ENCODE results near the gene BEST1. TPM values are rescaled to one million over a fixed set of nuclear protein-coding genes. Genes with fewer than 3 reads are reported as not detected.

BEST1 gene
- total RNA-seq, 2 experiments from 2014 or later = 1.9 to 3.1 TPM

DNA sequence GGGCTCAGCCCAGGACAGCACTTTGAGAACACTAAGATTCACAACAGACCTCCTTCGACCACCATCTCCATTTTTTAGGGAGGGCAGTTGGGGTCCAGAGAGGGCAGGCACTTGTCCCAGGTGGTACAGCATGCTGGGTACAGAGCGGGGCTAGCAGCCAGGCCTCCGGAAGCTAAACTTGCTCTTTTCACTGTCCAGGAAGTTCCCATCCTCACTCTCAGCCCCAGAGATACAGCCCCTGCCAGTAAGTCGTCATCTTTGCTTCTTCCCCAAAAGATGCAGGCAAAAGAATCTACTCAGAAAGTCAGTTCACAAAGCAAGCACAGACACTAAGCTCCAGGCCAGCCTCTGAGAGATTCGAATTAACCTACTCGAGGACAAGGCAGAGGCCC lies 26.1 kb upstream of the BEST1 start:
- no peak overlapping the region for H3K27ac ChIP-seq (ENCODE audit: low read depth, low read length, poor library complexity, severe bottlenecking)
- ChIA-PET POLR2A (no interaction called here), CTCF (ENCODE audit: unreplicated experiment) (no interaction called here)
- TF ChIP-seq, protein P1, sequence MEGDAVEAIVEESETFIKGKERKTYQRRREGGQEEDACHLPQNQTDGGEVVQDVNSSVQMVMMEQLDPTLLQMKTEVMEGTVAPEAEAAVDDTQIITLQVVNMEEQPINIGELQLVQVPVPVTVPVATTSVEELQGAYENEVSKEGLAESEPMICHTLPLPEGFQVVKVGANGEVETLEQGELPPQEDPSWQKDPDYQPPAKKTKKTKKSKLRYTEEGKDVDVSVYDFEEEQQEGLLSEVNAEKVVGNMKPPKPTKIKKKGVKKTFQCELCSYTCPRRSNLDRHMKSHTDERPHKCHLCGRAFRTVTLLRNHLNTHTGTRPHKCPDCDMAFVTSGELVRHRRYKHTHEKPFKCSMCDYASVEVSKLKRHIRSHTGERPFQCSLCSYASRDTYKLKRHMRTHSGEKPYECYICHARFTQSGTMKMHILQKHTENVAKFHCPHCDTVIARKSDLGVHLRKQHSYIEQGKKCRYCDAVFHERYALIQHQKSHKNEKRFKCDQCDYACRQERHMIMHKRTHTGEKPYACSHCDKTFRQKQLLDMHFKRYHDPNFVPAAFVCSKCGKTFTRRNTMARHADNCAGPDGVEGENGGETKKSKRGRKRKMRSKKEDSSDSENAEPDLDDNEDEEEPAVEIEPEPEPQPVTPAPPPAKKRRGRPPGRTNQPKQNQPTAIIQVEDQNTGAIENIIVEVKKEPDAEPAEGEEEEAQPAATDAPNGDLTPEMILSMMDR (conservative IDR thresholded peaks at IDR 0.05; ENCODE audit: low read length) = no peak
- TF ChIP-seq EZH2phosphoT487 (IDR thresholded peaks at IDR 0.05; ENCODE audit: borderline replicate concordance, low read depth, low read length) = no peak
- H3K79me2 ChIP-seq (ENCODE audit: insufficient read depth, low read depth, low read length) = no peaks in the 10 kb centered on the region
- H3K9me2 ChIP-seq (ENCODE audit: insufficient read depth, low read length) = no peaks in the 10 kb centered on the region
- no peaks in the 10 kb centered on the region for H3K9me3 ChIP-seq (ENCODE audit: low read length)
- no peak overlapping the region for H3K4me2 ChIP-seq (ENCODE audit: low read length)
- H4K20me1 ChIP-seq (ENCODE audit: insufficient read depth, low read length) = no peaks in the 10 kb centered on the region
- H3K36me3 ChIP-seq (ENCODE audit: insufficient read depth, low read length) = no peaks in the 10 kb centered on the region
- no peak overlapping the region for H2AFZ ChIP-seq (ENCODE audit: low read length)
- no peak for DNase-seq (ENCODE audit: low spot score)
- BruUV-seq (replicated peaks) = no TSS peak
- H3K4me1 ChIP-seq (ENCODE audit: insufficient read depth, low read length, poor library complexity, severe bottlenecking) = peaks cover 8% of the 10 kb centered on the region
- no peak overlapping the region for H3K4me3 ChIP-seq (ENCODE audit: low read depth, low read length, poor library complexity, severe bottlenecking)
- intact Hi-C loops (cut with micrococcal nuclease; ENCODE audit: unreplicated experiment) = no loop called here

GRCh38 chr11:61925736-61926135 lies 24.4 kb upstream of the BEST1 start:
- Histone ChIP-seq H3K4me2 (ENCODE audit: low read length) (no peak overlapping the region), H3K79me2 (ENCODE audit: insufficient read depth, low read depth, low read length) (no peaks in the 10 kb centered on the region), H2AFZ (ENCODE audit: low read length) (no peak overlapping the region), H3K36me3 (ENCODE audit: insufficient read depth, low read length) (no peaks in the 10 kb centered on the region), H3K4me3 (ENCODE audit: low read depth, low read length, poor library complexity, severe bottlenecking) (no peak overlapping the region), H3K27ac (ENCODE audit: low read depth, low read length, poor library complexity, severe bottlenecking) (no peak overlapping the region), H3K9me3 (ENCODE audit: low read length) (no peaks in the 10 kb centered on the region), H3K4me1 (ENCODE audit: insufficient read depth, low read length, poor library complexity, severe bottlenecking) (no peaks in the 10 kb centered on the region), H3K9me2 (ENCODE audit: insufficient read depth, low read length) (no peaks in the 10 kb centered on the region), H4K20me1 (ENCODE audit: insufficient read depth, low read length) (no peaks in the 10 kb centered on the region)
- ChIA-PET POLR2A (interaction anchor here (0.6 kb wide), 1 partner anchor 63 kb away, joined by 3 read pairs; no protein-coding TSS in a partner anchor), CTCF (ENCODE audit: unreplicated experiment) (no interaction called here)
- intact Hi-C loops (cut with micrococcal nuclease; ENCODE audit: unreplicated experiment) = no loop called here
- TF ChIP-seq, protein P1 (conservative IDR thresholded peaks at IDR 0.05; ENCODE audit: low read length) = no peak
- DNase-seq (ENCODE audit: low spot score) = no peak
- BruUV-seq (replicated peaks) = no TSS peak

DNA sequence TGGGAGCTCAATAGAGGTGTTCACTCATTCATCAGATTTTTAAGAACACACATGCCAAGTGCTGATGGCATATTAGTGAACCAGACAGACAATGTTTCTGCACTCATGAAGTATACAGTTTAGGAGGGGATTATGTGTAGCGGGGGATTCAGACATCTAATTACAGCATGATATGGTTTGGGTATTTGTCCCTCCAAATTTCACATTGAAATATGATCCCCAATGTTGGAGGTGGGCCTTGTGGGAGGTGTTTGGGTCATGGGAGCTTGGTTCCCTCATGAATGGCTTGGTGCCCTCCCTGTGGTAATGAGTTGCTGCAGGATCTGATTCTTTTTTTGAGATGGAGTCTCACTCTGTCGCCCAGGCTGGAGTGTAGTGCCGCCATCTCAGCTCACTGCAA lies 23.9 kb upstream of the BEST1 start:
- Histone ChIP-seq H2AFZ (ENCODE audit: low read length) (no peak overlapping the region), H3K27ac (ENCODE audit: low read depth, low read length, poor library complexity, severe bottlenecking) (no peak overlapping the region), H3K4me2 (ENCODE audit: low read length) (no peak overlapping the region), H3K9me2 (ENCODE audit: insufficient read depth, low read length) (no peaks in the 10 kb centered on the region), H3K9me3 (ENCODE audit: low read length) (no peaks in the 10 kb centered on the region), H4K20me1 (ENCODE audit: insufficient read depth, low read length) (no peaks in the 10 kb centered on the region), H3K4me1 (ENCODE audit: insufficient read depth, low read length, poor library complexity, severe bottlenecking) (no peaks in the 10 kb centered on the region), H3K36me3 (ENCODE audit: insufficient read depth, low read length) (no peaks in the 10 kb centered on the region), H3K79me2 (ENCODE audit: insufficient read depth, low read depth, low read length) (no peaks in the 10 kb centered on the region), H3K4me3 (ENCODE audit: low read depth, low read length, poor library complexity, severe bottlenecking) (no peak overlapping the region)
- ChIA-PET CTCF (ENCODE audit: unreplicated experiment) (no interaction called here), POLR2A (no interaction called here)
- DNase-seq (ENCODE audit: low spot score) = no peak
- no TSS peak for BruUV-seq (replicated peaks)
- intact Hi-C loops (cut with micrococcal nuclease; ENCODE audit: unreplicated experiment) = no loop called here
- TF ChIP-seq EZH2phosphoT487 (IDR thresholded peaks at IDR 0.05; ENCODE audit: borderline replicate concordance, low read depth, low read length) = no peak
- TF ChIP-seq, protein P1 (conservative IDR thresholded peaks at IDR 0.05; ENCODE audit: low read length) = no peak

Measured in OCI-LY7 (cell line).